Measurements from ENCODE around the gene DPP6. TPM values are rescaled to one million over a fixed set of nuclear protein-coding genes. Genes with fewer than 3 reads are reported as not detected.

The DPP6 gene
- total and polyA plus RNA-seq, 9 of the 15 experiments (the other 6 are each of a cell fraction or from before 2014, with no cell fraction given) = not detected

DNA sequence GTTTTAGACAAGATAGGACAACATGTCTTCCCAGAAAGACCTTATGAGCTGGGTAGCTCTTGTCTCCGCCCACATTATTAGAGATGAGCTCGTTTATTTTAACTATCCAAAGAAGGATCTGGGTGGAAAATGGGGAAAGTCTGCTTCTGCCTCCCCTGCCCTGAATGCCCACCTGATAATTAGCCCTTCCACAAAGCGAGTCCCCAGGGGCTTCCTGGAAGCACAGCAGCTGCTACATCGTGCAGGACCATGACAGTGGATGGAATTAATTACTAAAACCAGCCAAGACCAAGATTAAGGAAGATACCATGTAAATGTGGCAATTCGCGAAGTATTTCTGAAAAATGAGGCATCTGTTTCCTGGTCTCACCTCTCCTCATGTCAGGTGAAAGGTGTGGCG lies 576.4 kb downstream of the DPP6 start:
- FAIRE-seq = no peak
- Histone ChIP-seq H3K9me1 (ENCODE audit: control insufficient read depth, insufficient read depth, low read length) (no peaks in the 10 kb centered on the region), H3K4me1 (replicated peaks in 1 of 2; ENCODE audit: control insufficient read depth in 2 of 2, insufficient read depth in 2 of 2, low read length in 2 of 2) (peaks cover 0 to under 1% of the 10 kb centered on the region in 2 experiments; a peak in 1 of 5 replicates), H3K79me2 (ENCODE audit: control insufficient read depth, insufficient read depth, low read length) (no peaks in the 10 kb centered on the region), H3K4me3 (no peak overlapping the region), H3K4me2 (ENCODE audit: insufficient read depth, low read length) (no peak overlapping the region), H3K27me3 (ENCODE audit: control insufficient read depth in 2 of 2, insufficient read depth in 2 of 2, low read length in 2 of 2) (peaks cover 39 to 51% of the 10 kb centered on the region in 2 experiments), H3K9ac (ENCODE audit: insufficient read depth in 1 of 2, low read depth in 2 of 2, low read length in 2 of 2) (no peak overlapping the region), H3K36me3 (ENCODE audit: control insufficient read depth, insufficient read depth, low read length) (no peaks in the 10 kb centered on the region), H4K20me1 (replicated peaks; ENCODE audit: control insufficient read depth, insufficient read depth, low read length) (no peaks in the 10 kb centered on the region), H3K27ac (ENCODE audit: extremely low read depth, low read depth, low read length) (no peak overlapping the region), H3K9me3 (replicated peaks; ENCODE audit: control insufficient read depth, insufficient read depth, low read depth, low read length) (no peaks in the 10 kb centered on the region), H2AFZ (ENCODE audit: low read depth, low read length) (no peak overlapping the region)
- in situ Hi-C loops (cut with MboI) = no loop called here
- no peak for DNase-seq (ENCODE audit: extremely low read depth in 1 of 4, low spot score in 3 of 4)
- BruUV-seq (replicated peaks) = no TSS peak
- WGBS (ENCODE audit: insufficient coverage, low coverage, missing lambda C conversion rate) = 0% methylated on average over 7 of the region's 7 CpGs
- no peak for TF ChIP-seq ZFP1 (CRISPR knock-in tag; IDR thresholded peaks at IDR 0.05)
- no peak for TF ChIP-seq MTF1 (CRISPR knock-in tag; IDR thresholded peaks at IDR 0.05; ENCODE audit: borderline replicate concordance)
- TF ChIP-seq ADNP (tag; IDR thresholded peaks at IDR 0.05) = no peak
- no peak for TF ChIP-seq MLLT1 (IDR thresholded peaks at IDR 0.05)
- intact Hi-C loops (cut with micrococcal nuclease) = no loop called here
- CTCF ChIA-PET (ENCODE audit: low intra/inter-chr PET ratio) = no interaction called here
- ATAC-seq = no peak
- POLR2A ChIA-PET = interaction anchor here (1.0 to 4.2 kb wide), 2 partner anchors 12 to 113 kb away, joined by 5 to 15 read pairs; no protein-coding TSS in a partner anchor

DNA sequence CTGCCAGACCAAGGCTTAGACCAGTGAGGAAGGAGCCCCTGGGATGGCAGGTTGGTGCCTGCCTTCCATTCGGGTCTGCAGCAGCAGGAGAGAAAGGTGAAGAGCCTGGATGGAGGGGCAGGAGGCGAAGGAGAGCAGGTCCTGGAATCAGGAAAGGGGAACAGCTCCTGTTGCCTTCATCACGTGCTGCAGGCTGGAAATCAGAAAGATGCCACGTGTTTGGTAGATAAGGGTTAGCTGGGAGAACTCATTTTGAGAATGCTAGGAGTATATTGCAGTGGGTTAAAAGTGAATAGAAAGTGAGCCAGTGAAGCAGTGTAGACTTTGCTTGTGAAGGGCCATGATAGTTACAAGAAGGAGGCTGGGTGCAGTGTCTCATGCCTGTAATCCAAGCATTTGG lies 579.0 kb downstream of the DPP6 start:
- TF ChIP-seq DMBX1 (CRISPR knock-in tag; IDR thresholded peaks at IDR 0.05; ENCODE audit: borderline replicate concordance) (no peak), CSDE1 (IDR thresholded peaks at IDR 0.05) (no peak), BHLHE40 (IDR thresholded peaks at IDR 0.05; ENCODE audit: low read length) (peak; percentile 27; the same call in 1 of the 2 replicates)
- TF ChIP-seq, protein P1, sequence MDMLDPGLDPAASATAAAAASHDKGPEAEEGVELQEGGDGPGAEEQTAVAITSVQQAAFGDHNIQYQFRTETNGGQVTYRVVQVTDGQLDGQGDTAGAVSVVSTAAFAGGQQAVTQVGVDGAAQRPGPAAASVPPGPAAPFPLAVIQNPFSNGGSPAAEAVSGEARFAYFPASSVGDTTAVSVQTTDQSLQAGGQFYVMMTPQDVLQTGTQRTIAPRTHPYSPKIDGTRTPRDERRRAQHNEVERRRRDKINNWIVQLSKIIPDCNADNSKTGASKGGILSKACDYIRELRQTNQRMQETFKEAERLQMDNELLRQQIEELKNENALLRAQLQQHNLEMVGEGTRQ (CRISPR knock-in tag; IDR thresholded peaks at IDR 0.05) = peak; percentile 51; the same call in 1 of the 2 replicates
- WGBS (ENCODE audit: insufficient coverage, low coverage, missing lambda C conversion rate) = 0% methylated on average over 4 of the region's 4 CpGs

More for the DNA sequence above, 579.0 kb downstream of the DPP6 start:
- intact Hi-C loops (cut with micrococcal nuclease) = no loop called here
- ChIA-PET POLR2A (interaction anchor here (0.6 to 4.2 kb wide), 2 partner anchors 9 to 10 kb away, joined by 3 to 15 read pairs; no protein-coding TSS in a partner anchor), CTCF (ENCODE audit: low intra/inter-chr PET ratio) (no interaction called here)
- Histone ChIP-seq H3K9me1 (ENCODE audit: control insufficient read depth, insufficient read depth, low read length) (no peaks in the 10 kb centered on the region), H4K20me1 (replicated peaks; ENCODE audit: control insufficient read depth, insufficient read depth, low read length) (no peaks in the 10 kb centered on the region), H3K9me3 (replicated peaks; ENCODE audit: control insufficient read depth, insufficient read depth, low read depth, low read length) (no peaks in the 10 kb centered on the region), H3K9ac (ENCODE audit: insufficient read depth in 1 of 2, low read depth in 2 of 2, low read length in 2 of 2) (no peak overlapping the region), H3K27ac (ENCODE audit: extremely low read depth, low read depth, low read length) (no peak overlapping the region), H3K4me2 (ENCODE audit: insufficient read depth, low read length) (no peak overlapping the region), H3K36me3 (ENCODE audit: control insufficient read depth, insufficient read depth, low read length) (no peaks in the 10 kb centered on the region), H3K27me3 (ENCODE audit: control insufficient read depth in 2 of 2, insufficient read depth in 2 of 2, low read length in 2 of 2) (peaks cover 31 to 44% of the 10 kb centered on the region in 2 experiments), H3K4me1 (replicated peaks in 1 of 2; ENCODE audit: control insufficient read depth in 2 of 2, insufficient read depth in 2 of 2, low read length in 2 of 2) (no peaks in the 10 kb centered on the region), H2AFZ (ENCODE audit: low read depth, low read length) (no peak overlapping the region), H3K79me2 (ENCODE audit: control insufficient read depth, insufficient read depth, low read length) (no peaks in the 10 kb centered on the region), H3K4me3 (no peak overlapping the region)
- FAIRE-seq (no peak), ATAC-seq (no peak), DNase-seq (ENCODE audit: extremely low read depth in 1 of 4, low spot score in 3 of 4) (no peak)
- in situ Hi-C loops (cut with MboI) = no loop called here
- no TSS peak for BruUV-seq (replicated peaks)
